Hepatocyte (in vitro differentiated cells): ENCODE data around the gene SMARCA2. TPM values are rescaled to one million over a fixed set of nuclear protein-coding genes. Genes with fewer than 3 reads are reported as not detected.

Source experiments
- DNase-seq: peaks from one replicate; pipeline ENCODE4 v3.0.0-alpha.2; 2016; ENCODE audit warnings: low spot score
- H2AFZ ChIP-seq: fragments of 200-600 bp; sonication (generic); 2 replicates; pipeline ENCODE4 v1.6.0; 2016; ENCODE audit warnings: antibody characterized with exemption, mild to moderate bottlenecking
- H3K27ac ChIP-seq: fragments of 200-600 bp; sonication (generic); 2 replicates; pipeline ENCODE4 v1.5.1; 2016; ENCODE audit warnings: mild to moderate bottlenecking
- H3K27me3 ChIP-seq: fragments of 200-600 bp; sonication (generic); 2 replicates; pipeline ENCODE4 v1.6.1; 2016
- H3K36me3 ChIP-seq: fragments of 200-600 bp; sonication (generic); replicated peaks from 2 replicates; pipeline ENCODE4 v1.5.1; 2016; ENCODE audit warnings: low read depth; ENCODE audit not compliant: insufficient read depth
- H3K4me1 ChIP-seq: fragments of 200-600 bp; sonication (generic); 2 replicates; pipeline ENCODE4 v1.5.1; 2016; ENCODE audit warnings: mild to moderate bottlenecking, moderate library complexity; ENCODE audit not compliant: insufficient read depth
- H3K4me2 ChIP-seq: fragments of 200-600 bp; sonication (generic); 2 replicates; pipeline ENCODE4 v1.6.0; 2016
- H3K4me3 ChIP-seq: fragments of 200-600 bp; sonication (generic); 2 replicates; pipeline ENCODE4 v1.5.1; 2016; ENCODE audit warnings: mild to moderate bottlenecking
- H3K79me2 ChIP-seq: fragments of 200-600 bp; sonication (generic); 2 replicates; pipeline ENCODE4 v1.6.0; 2017; ENCODE audit warnings: mild to moderate bottlenecking
- H3K9me2 ChIP-seq: fragments of 200-600 bp; sonication (generic); replicated peaks from 2 replicates; pipeline ENCODE4 v1.6.0; 2017; ENCODE audit warnings: mild to moderate bottlenecking; ENCODE audit not compliant: insufficient read depth
- H3K9me3 ChIP-seq: fragments of 200-600 bp; sonication (generic); 2 replicates; pipeline ENCODE4 v1.5.1; 2016; ENCODE audit warnings: low read depth, mild to moderate bottlenecking
- H4K20me1 ChIP-seq: fragments of 200-600 bp; sonication (generic); 2 replicates; pipeline ENCODE4 v1.6.0; 2016; ENCODE audit warnings: mild to moderate bottlenecking; ENCODE audit not compliant: insufficient read depth, poor library complexity, severe bottlenecking
- EZH2 ChIP-seq: fragments of 200-600 bp; sonication (generic); IDR thresholded peaks from 2 replicates; pipeline ENCODE4 v1.6.1; 2016; ENCODE audit warnings: antibody characterized with exemption, mild to moderate bottlenecking, borderline replicate concordance
- EZH2phosphoT487 ChIP-seq: fragments of 200-600 bp; sonication (generic); IDR thresholded peaks from one replicate; pipeline ENCODE4 v1.6.1; 2018; ENCODE audit warnings: antibody characterized with exemption, mild to moderate bottlenecking, low read depth, moderate library complexity; ENCODE audit not compliant: unreplicated experiment, severe bottlenecking
- WGBS: methylation state at CpG from one replicate; pipeline ENCODE4 v1.1.6; 2016; ENCODE audit warnings: low lambda C conversion rate; ENCODE audit errors: missing lambda C conversion rate; 5-methylcytosine and 5-hydroxymethylcytosine counted together
- polyA plus RNA-seq: library from polyadenylated mRNA; unstranded; fragments of >200 nt; fragmentation: Nextera tagmentation; extraction: Ambion mirVana; gene quantifications from 2 replicates; pipeline ENCODE4 v1.2.1, GENCODE V29; 2016
- total RNA-seq: library from RNA; depleted of rRNA; stranded (reverse); fragments of >200 nt; gene quantifications from 2 replicates; pipeline ENCODE4 v1.2.3, GENCODE V29; 2014
- TF ChIP-seq, protein P1 (sequence below): fragments of 200-600 bp; sonication (generic); IDR thresholded peaks from 2 replicates; pipeline ENCODE4 v1.5.1; 2016; ENCODE audit warnings: antibody characterized with exemption, mild to moderate bottlenecking; ENCODE audit not compliant: poor library complexity

Gene SMARCA2
- total and polyA plus RNA-seq, 2 experiments from 2014 or later, result 39.9 to 65.3 TPM

DNA sequence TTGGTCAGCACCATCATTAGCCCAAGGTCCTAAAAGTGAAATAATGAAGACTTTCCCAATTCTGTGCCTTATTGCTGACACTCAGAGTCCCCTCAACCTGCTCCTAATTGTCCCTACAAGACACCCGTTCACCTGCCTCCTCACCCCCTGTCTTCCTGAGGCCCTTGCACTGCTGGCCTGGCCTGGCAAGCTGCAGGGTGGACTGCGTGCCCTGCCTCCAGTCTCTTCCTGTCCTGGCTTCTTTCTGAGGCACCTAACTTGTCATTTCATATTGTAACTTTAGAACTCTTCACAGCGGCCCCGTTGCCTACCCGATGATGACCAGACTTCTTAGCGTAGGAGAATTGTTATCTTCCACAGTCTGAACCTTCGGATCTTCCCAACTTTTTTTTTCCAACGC, 153.9 kb downstream of the SMARCA2 start:
- no peaks in the 10 kb centered on the region for H3K4me1 ChIP-seq
- H3K9me2 ChIP-seq, result no peaks in the 10 kb centered on the region
- H3K4me3 ChIP-seq, result no peak overlapping the region
- H3K27ac ChIP-seq, result no peak overlapping the region
- no peaks in the 10 kb centered on the region for H3K36me3 ChIP-seq
- H3K27me3 ChIP-seq, result no peaks in the 10 kb centered on the region
- no peaks in the 10 kb centered on the region for H4K20me1 ChIP-seq
- TF ChIP-seq, protein P1, sequence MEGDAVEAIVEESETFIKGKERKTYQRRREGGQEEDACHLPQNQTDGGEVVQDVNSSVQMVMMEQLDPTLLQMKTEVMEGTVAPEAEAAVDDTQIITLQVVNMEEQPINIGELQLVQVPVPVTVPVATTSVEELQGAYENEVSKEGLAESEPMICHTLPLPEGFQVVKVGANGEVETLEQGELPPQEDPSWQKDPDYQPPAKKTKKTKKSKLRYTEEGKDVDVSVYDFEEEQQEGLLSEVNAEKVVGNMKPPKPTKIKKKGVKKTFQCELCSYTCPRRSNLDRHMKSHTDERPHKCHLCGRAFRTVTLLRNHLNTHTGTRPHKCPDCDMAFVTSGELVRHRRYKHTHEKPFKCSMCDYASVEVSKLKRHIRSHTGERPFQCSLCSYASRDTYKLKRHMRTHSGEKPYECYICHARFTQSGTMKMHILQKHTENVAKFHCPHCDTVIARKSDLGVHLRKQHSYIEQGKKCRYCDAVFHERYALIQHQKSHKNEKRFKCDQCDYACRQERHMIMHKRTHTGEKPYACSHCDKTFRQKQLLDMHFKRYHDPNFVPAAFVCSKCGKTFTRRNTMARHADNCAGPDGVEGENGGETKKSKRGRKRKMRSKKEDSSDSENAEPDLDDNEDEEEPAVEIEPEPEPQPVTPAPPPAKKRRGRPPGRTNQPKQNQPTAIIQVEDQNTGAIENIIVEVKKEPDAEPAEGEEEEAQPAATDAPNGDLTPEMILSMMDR, result no peak
- TF ChIP-seq EZH2 (no peak), EZH2phosphoT487 (no peak)
- 69% methylated on average over 8 of the region's 8 CpGs for WGBS
- H3K79me2 ChIP-seq, result no peaks in the 10 kb centered on the region
- DNase-seq, result no peak
- no peak overlapping the region for H2AFZ ChIP-seq
- no peak overlapping the region for H3K4me2 ChIP-seq
- no peaks in the 10 kb centered on the region for H3K9me3 ChIP-seq

DNA sequence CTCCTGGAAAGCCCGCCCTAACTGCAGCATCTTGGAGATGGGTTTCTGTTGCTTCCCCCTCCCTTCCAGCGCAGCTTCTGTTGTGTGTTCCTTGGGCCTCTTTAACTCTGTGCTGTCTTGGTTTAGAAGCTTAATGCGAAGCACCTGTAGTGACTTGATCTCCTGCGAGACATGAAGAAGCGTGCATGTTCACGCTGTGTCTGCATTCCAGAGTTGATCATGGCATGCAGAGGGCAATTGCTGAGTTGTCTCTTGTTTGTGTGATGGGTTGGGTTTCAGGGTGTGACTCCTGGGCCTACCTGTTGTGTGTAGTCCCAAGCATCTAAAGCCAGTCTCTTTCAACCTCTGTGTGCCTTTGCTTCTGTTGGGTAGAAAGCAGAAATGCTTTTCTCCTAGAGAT, 155.6 kb downstream of the SMARCA2 start:
- H4K20me1 ChIP-seq, result no peaks in the 10 kb centered on the region
- H3K27me3 ChIP-seq, result no peaks in the 10 kb centered on the region
- no peak for DNase-seq
- no peak overlapping the region for H3K4me3 ChIP-seq
- H2AFZ ChIP-seq, result no peak overlapping the region
- H3K36me3 ChIP-seq, result no peaks in the 10 kb centered on the region
- no peaks in the 10 kb centered on the region for H3K4me1 ChIP-seq
- H3K4me2 ChIP-seq, result no peak overlapping the region
- no peaks in the 10 kb centered on the region for H3K9me3 ChIP-seq
- no peak overlapping the region for H3K27ac ChIP-seq
- no peaks in the 10 kb centered on the region for H3K9me2 ChIP-seq
- TF ChIP-seq EZH2phosphoT487, result no peak
- TF ChIP-seq, protein P1, result no peak
- no peak for TF ChIP-seq EZH2
- H3K79me2 ChIP-seq, result no peaks in the 10 kb centered on the region
- 83% methylated on average over 6 of the region's 6 CpGs for WGBS

DNA sequence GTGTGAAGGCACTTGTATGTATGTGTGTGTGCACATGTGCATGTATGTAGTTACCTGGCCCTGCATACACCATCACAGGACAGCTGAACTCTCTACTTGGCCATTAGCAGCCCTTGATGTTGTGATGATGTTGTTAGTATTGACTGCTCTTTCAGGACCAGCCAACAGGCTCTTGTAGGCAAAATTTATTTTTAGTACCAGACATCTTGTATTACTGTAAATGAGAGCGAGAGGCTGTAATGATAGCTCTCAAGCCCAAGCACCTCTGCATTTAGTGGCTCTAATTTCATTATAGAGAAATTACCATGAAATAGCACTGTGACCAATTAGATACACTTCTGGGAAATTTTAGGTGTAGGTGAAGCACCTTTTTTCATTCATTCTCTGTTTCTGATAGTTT, 158.0 kb downstream of the SMARCA2 start:
- TF ChIP-seq, protein P1, result no peak
- TF ChIP-seq EZH2, result no peak
- no peak for TF ChIP-seq EZH2phosphoT487
- DNase-seq, result no peak
- Histone ChIP-seq H3K4me2 (no peak overlapping the region), H4K20me1 (no peaks in the 10 kb centered on the region), H3K4me3 (no peak overlapping the region), H2AFZ (no peak overlapping the region), H3K79me2 (no peaks in the 10 kb centered on the region), H3K4me1 (no peaks in the 10 kb centered on the region), H3K9me3 (no peaks in the 10 kb centered on the region), H3K9me2 (no peaks in the 10 kb centered on the region), H3K27me3 (no peaks in the 10 kb centered on the region), H3K27ac (no peak overlapping the region), H3K36me3 (no peaks in the 10 kb centered on the region)
- 81% methylated on average over 1 of the region's 1 CpG for WGBS

DNA sequence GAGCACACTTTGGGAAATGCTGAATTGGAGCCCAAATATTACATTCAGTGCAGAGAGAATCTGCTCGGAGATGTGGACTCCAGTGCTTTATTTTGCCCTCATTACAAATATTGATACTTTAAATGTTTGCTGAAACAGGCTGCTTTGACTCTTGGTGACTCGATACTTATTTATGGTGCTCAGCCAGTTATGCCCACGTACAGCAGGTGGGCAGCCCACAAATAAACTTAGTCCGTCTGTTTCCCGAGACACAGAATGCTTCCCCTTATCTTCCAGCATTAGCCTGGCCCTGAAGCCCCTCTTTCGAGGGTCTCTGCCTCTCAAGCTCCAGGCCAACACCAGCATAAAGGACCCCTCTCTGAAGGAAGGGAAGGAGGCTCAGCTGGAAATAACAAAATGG, 158.7 kb downstream of the SMARCA2 start:
- no peak for TF ChIP-seq EZH2phosphoT487
- TF ChIP-seq, protein P1, result no peak
- TF ChIP-seq EZH2, result no peak
- H3K9me3 ChIP-seq, result no peaks in the 10 kb centered on the region
- no peak overlapping the region for H3K4me2 ChIP-seq
- no peaks in the 10 kb centered on the region for H3K4me1 ChIP-seq
- WGBS, result 91% methylated on average over 6 of the region's 6 CpGs
- DNase-seq, result no peak
- H3K9me2 ChIP-seq, result no peaks in the 10 kb centered on the region
- H4K20me1 ChIP-seq, result no peaks in the 10 kb centered on the region
- no peaks in the 10 kb centered on the region for H3K27me3 ChIP-seq
- H3K4me3 ChIP-seq, result no peak overlapping the region
- H3K36me3 ChIP-seq, result no peaks in the 10 kb centered on the region
- no peak overlapping the region for H2AFZ ChIP-seq
- no peaks in the 10 kb centered on the region for H3K79me2 ChIP-seq
- no peak overlapping the region for H3K27ac ChIP-seq
